ENCODE results near the gene LRP11. TPM values are rescaled to one million over a fixed set of nuclear protein-coding genes. Genes with fewer than 3 reads are reported as not detected.
"Not testable (repeated sequence)": the region's sequence is repeated elsewhere in the genome, so short reads cannot be mapped to it uniquely, and the experiment has no call there.

The LRP11 gene
- total RNA-seq, 1 donor from 2014 or later: 18.8 TPM

- DNase-seq (ENCODE audit: low read depth in 2 of 2): no peak
Observed at GRCh38 chr6:149869275-149869892, 5.2 kb upstream of the LRP11 start.

GRCh38 chr6:149867876-149868640, 3.9 kb upstream of the LRP11 start:
- DNase-seq (ENCODE audit: low read depth in 2 of 2): no peak

GRCh38 chr6:149864578-149865535, 698 bp upstream of the LRP11 start:
- peak; percentile 80 to 83 for DNase-seq (ENCODE audit: low read depth in 2 of 2)

- DNase-seq (ENCODE audit: low read depth in 2 of 2): peak; percentile 74 to 79
Observed at GRCh38 chr6:149862922-149863697, 1.0 kb downstream of the LRP11 start.

GRCh38 chr6:149862424-149862738, 1.8 kb downstream of the LRP11 start:
- not testable (repeated sequence) for DNase-seq (ENCODE audit: low read depth in 2 of 2)

- DNase-seq (ENCODE audit: low read depth in 2 of 2): no peak
Observed at GRCh38 chr6:149861603-149862423, 2.3 kb downstream of the LRP11 start.

GRCh38 chr6:149860834-149861602, 3.1 kb downstream of the LRP11 start:
- peak; percentile 36 to 51 for DNase-seq (ENCODE audit: low read depth in 2 of 2)

- DNase-seq (ENCODE audit: low read depth in 2 of 2): no peak
Observed at GRCh38 chr6:149860513-149860833, 3.7 kb downstream of the LRP11 start.

- DNase-seq (ENCODE audit: low read depth in 2 of 2): no peak
Observed at GRCh38 chr6:149859938-149860337, 4.2 kb downstream of the LRP11 start.

- DNase-seq (ENCODE audit: low read depth in 2 of 2): peak in 1 of 2 donors; percentile 28
Observed at GRCh38 chr6:149859368-149859767, 4.8 kb downstream of the LRP11 start.

GRCh38 chr6:149857541-149857940, 6.6 kb downstream of the LRP11 start:
- no peak for DNase-seq (ENCODE audit: low read depth in 2 of 2)

- peak; percentile 14 to 87 for DNase-seq (ENCODE audit: low read depth in 2 of 2)
Observed at GRCh38 chr6:149856256-149856994, 7.7 kb downstream of the LRP11 start.

- peak in 1 of 2 donors; percentile 24 for DNase-seq (ENCODE audit: low read depth in 2 of 2)
Observed at GRCh38 chr6:149855741-149856140, 8.4 kb downstream of the LRP11 start.

GRCh38 chr6:149855040-149855654, 9.0 kb downstream of the LRP11 start:
- peak; percentile 81 to 84 for DNase-seq (ENCODE audit: low read depth in 2 of 2)

GRCh38 chr6:149854532-149854931, 9.6 kb downstream of the LRP11 start:
- DNase-seq (ENCODE audit: low read depth in 2 of 2): peak in 1 of 2 donors; percentile 58

- DNase-seq (ENCODE audit: low read depth in 2 of 2): not testable (repeated sequence)
Observed at GRCh38 chr6:149854017-149854416, 10.1 kb downstream of the LRP11 start.

- no peak for DNase-seq (ENCODE audit: low read depth in 2 of 2)
Observed at GRCh38 chr6:149852881-149853280, 11.3 kb downstream of the LRP11 start.

- peak in 1 of 2 donors; percentile 59 for DNase-seq (ENCODE audit: low read depth in 2 of 2)
Observed at GRCh38 chr6:149852180-149852579, 12.0 kb downstream of the LRP11 start.

Data from lung microvascular endothelial cell (primary cell).